SH-SY5Y (cell line): Measurements from ENCODE around the gene ALDH2.

Source experiments
- GATA2 ChIP-seq: IDR thresholded peaks from 2 replicates; pipeline ENCODE4 v1.6.1; 2011; ENCODE audit warnings: mild to moderate bottlenecking, low read depth, low read length
- GATA3 ChIP-seq: IDR thresholded peaks from 2 replicates; pipeline ENCODE4 v1.6.1; 2011; ENCODE audit warnings: low read depth, mild to moderate bottlenecking, low read length, moderate library complexity

The ALDH2 gene

GRCh38 chr12:111756681-111757080 is 10.1 kb upstream of the ALDH2 start:
- no peak for TF ChIP-seq GATA2
- no peak for TF ChIP-seq GATA3

DNA sequence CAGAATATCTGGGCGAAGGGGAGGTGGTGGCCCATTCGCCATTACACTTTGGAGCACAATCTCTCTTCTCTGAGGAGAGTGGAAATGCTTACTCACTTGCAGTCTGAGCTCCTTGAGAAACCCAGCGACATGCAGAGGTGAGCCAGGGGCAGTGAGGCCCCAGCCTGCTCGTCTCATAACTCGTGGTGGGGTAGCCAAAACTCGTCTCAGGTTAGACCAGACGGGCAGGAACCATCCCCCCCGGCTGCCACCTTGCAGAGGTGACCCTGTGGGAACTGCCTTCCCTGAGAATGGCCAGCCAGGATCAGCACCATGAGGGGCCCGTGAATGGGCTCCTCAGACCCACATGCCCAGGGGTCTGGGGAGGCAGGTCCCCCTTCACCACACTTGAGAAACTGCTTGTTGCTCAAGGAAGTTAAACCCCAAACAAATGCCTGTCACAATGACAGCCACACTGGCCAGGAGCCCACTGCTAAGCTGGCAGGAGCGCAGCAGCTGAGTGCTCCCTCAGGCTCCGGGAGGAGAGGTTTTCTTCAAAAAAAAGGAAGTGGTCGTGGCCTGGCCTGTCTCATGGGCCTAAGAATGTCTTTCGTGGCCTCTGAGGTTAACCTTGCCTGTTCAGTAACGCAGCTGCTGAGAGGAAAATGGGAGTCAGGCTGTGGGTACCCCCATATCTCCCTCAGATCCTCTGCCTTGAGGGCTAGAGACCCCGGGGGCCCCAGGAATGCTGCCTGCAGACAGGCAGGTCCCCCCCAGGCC is 9.2 kb upstream of the ALDH2 start:
- no peak for TF ChIP-seq GATA3
- no peak for TF ChIP-seq GATA2

DNA sequence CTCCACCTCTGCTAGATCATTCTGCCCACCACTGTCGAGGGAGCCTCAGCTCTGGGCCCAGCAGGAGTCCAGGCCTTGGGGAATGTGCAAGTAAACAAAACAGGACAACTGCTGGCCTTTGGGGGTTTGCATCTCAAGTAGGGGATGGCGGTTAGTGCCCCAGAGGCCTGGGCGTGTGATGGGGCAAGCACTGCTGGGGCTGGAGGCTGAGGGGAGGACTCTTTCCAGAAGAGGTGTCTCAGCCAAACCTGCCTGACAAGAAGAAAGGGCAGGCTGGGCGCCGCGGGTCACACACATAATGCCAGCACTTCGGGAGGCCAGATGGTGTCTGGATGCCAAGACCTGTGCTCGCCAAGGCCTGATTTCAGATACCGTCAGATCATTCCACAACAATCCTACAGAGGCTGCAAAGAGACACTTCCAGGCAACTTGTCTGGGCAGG is 8.6 kb upstream of the ALDH2 start:
- TF ChIP-seq GATA3 (no peak), GATA2 (no peak)

DNA sequence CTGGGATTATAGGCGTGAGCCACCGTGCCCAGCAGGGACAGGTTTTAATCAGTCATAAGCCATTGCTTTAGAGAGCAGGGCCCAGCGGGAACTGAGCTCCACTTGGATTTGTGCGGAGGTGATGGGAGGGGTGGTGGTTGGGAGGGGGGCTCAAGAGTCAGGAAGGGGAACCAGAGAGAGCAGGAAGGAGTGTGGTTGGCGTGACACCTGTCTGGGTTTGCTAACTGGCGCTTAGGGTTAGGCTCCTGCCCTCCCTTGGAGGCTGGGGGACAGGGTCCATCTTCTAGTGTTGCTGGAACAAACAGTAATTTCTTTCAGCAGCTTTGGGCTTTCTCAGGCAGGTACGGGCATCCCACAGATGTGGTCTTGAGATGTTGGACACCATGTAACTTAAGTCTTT is 7.5 kb upstream of the ALDH2 start:
- TF ChIP-seq GATA3 (no peak), GATA2 (no peak)

DNA sequence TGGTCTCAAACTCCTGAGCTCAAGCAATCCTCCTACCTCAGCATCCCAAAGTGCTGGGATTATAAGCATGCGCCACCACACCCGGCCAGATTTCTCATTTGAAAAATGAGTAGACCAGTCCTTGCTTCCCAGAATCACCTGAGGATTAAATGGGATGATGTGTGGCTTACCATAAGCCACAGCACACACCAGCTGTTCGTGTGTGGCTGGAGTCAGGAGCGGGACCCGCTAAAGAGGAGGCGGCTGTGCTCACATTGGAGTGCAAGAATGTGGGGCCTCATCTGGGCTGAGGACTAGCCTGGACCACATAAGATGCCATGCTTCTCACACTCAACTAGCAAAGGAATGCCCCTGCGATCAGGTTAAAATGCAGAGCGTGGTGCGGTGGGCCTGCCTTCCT is 6.7 kb upstream of the ALDH2 start:
- TF ChIP-seq GATA2 = no peak
- no peak for TF ChIP-seq GATA3

GRCh38 chr12:111761099-111761498 is 5.6 kb upstream of the ALDH2 start:
- no peak for TF ChIP-seq GATA3
- TF ChIP-seq GATA2 = no peak

DNA sequence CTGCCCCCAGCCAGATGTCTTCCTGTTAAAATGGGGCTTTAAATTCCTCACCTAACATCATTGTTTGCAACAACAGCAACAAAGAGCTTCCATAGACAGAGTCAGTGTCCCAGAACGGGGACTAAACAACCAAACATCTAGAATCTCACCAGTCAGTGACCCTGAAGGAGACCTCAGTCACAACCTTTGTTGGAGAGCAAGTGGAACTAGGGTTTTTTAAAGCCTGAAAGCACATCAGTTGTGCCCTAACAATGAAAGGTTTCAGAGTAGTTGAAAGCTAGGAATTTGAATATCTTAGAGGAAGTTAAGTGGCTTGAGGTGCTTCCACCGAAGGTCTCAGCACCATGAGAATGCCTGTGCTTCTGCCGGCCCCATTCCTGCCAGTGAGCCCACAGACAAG is 5.0 kb upstream of the ALDH2 start:
- TF ChIP-seq GATA3 (no peak), GATA2 (no peak)

GRCh38 chr12:111764120-111764821 is 2.5 kb upstream of the ALDH2 start:
- TF ChIP-seq GATA3 (no peak), GATA2 (no peak)

DNA sequence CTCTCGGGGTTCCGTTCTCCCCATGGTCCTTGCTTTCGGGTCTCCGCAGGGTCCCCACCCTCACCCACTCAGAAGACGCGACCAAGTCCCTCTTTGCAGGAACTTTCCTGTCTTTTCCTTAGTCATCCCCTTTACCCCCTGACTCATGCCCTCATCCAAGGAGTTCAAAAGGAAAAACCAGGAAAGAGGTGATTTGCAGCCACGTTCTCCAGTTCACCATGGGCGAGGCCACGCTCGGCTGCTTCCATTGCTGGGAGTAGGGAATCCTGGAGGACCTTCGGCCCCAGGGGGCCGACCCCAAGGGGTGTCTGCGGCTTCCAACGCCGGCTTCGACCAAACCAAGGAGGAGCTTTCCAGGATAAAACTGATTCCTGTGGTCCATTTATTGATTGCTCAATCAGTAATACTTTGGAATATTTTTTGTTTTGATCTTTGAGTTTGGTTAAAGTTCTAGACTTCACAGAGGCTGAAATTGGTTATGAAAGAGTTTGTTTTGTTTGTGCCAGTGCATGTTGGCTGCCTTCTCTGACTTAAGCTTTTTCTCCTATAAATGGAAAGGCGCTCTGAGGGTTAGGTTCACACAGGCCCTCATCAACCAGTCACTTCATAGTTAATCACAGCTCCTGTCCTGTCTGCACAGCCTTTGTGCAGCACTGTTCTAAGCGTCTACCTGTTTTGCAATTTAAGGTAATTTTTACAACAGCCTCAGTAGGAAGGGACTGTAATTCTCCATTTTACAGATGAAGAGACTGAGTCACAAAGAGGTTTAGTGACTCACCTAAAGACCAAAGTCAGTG is 827 bp downstream of the ALDH2 start:
- no peak for TF ChIP-seq GATA2
- no peak for TF ChIP-seq GATA3

DNA sequence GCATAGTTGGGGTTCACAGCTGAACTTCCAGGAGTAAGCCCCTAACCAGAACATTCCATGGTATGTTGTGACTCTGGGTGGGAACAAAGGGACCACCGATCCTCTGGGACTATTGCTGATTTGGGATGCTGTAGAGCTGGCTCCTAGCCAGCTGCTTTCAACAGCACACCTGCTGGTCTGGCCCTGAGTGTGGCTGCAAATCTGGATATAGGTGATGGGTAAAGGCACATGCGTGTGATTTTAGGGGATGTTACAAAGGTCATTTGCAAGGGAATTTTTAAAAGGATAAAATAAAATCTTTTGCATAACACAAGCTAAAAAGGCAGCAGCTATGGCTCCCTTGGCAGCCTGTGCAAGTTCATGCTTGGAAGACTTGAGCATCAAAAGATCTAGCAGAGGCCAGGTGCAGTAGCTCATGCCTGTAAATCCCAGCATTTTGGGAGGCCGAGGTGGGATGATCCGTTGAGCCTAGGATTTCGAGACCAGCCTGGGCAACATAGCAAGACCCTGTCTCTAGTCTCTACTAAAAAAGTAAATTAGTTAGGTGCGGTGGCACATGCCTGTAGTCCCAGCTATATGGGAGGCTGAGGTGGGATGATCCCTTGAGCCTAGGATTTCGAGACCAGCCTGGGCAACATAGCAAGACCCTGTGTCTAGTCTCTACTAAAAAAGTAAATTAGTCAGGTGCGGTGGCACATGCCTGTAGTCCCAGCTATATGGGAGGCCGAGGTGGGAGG is 1.6 kb downstream of the ALDH2 start:
- TF ChIP-seq GATA3 = no peak
- no peak for TF ChIP-seq GATA2

DNA sequence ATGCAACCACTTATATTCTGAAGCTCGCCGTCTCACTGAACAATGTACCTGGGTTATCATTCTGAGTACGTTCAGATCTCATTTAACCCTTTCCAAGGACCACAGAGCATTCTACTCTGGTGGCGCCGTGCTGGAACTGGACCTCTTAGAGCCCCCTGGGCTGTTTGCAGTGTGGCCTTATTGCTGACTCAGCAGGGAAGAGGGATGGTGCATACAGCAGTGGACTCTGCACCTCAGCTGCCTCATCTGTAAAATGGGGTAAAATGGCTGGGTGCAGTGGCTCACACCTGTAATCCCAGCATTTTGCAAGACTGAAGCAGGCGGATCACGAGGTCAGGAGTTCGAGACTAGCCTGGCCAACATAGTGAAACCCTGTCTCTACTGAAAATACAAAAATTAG is 2.9 kb downstream of the ALDH2 start:
- no peak for TF ChIP-seq GATA2
- TF ChIP-seq GATA3 = no peak

DNA sequence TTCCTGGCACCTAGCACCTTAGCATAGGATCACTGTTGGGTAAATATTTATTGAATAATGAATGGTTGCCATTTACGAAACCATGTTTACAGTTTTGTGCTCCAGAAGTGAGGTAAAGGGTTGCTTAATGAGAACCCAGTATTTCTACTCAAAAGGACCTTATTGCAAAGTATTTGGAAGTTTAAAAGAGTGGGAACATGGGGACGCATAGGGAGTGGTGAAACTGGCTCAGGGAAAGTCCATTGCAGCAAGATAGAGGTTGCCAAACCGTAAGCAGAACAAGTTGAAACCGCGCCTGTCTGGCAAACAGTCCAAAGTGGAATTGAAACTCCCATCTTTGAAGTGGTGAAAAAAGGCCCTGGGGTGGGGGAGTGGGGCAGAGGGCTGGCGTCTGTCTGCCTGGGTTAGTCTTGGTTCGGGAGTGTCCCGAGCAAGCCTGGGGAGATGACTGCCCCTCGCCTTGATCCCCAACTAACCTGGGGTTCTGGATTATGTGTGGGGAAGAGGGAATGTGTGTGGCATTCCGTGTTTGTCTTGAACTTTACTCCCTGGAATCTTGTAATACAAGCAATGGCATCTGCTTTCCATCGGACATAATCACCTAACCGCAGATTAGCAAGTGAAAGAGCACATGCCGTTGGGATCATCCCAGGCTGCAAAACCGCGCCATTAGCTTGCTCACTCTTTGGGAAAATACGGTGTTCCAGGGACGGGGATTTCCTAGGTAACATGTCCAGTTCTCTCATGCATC is 7.2 kb downstream of the ALDH2 start:
- TF ChIP-seq GATA3 (no peak), GATA2 (no peak)
